Chondrocyte (in vitro differentiated cells): ENCODE results near the gene HDGF. TPM values are rescaled to one million over a fixed set of nuclear protein-coding genes. Genes with fewer than 3 reads are reported as not detected.

Experiments
- DNase-seq: peaks from one replicate; pipeline ENCODE4 v3.0.0; 2021; ENCODE audit warnings: mixed read lengths, low spot score
- H3K27ac Mint-ChIP-seq: one replicate; pipeline ENCODE4 v1.8.0; 2021; ENCODE audit warnings: mild to moderate bottlenecking, moderate library complexity, mixed read lengths; ENCODE audit not compliant: unreplicated experiment
- H3K27me3 Mint-ChIP-seq: 2 replicates; pipeline ENCODE4 v1.8.0; 2021; ENCODE audit warnings: low read depth, mixed read lengths
- H3K36me3 Mint-ChIP-seq: 2 replicates; pipeline ENCODE4 v1.8.0; 2021; ENCODE audit warnings: low read depth, mixed read lengths
- H3K4me1 Mint-ChIP-seq: 2 replicates; pipeline ENCODE4 v1.8.0; 2021; ENCODE audit warnings: low read depth, mild to moderate bottlenecking, mixed read lengths
- H3K4me3 Mint-ChIP-seq: one replicate; pipeline ENCODE4 v1.8.0; 2021; ENCODE audit warnings: mild to moderate bottlenecking, moderate library complexity, mixed read lengths; ENCODE audit not compliant: unreplicated experiment
- H3K9me3 Mint-ChIP-seq: 2 replicates; pipeline ENCODE4 v1.8.0; 2021; ENCODE audit warnings: low read depth, mixed read lengths
- CTCF ChIP-seq: fragments of 200-600 bp; sonication (generic); IDR thresholded peaks from 2 replicates; pipeline ENCODE4 v1.5.0; 2021; ENCODE audit warnings: antibody characterized with exemption, mild to moderate bottlenecking, moderate library complexity
- total RNA-seq: library from RNA; stranded (reverse); gene quantifications from 3 replicates; pipeline ENCODE4 v1.2.1, GENCODE V29; 2021

HDGF gene
- total RNA-seq, 1 donor from 2014 or later = 136 TPM

- H3K36me3 Mint-ChIP-seq = peaks cover 32% of the 10 kb centered on the region
- DNase-seq = no peak
- peaks cover 3% of the 10 kb centered on the region for H3K4me1 Mint-ChIP-seq
- no peak overlapping the region for H3K27ac Mint-ChIP-seq
- H3K27me3 Mint-ChIP-seq = no peaks in the 10 kb centered on the region
- TF ChIP-seq CTCF = no peak
- no peak overlapping the region for H3K4me3 Mint-ChIP-seq
- H3K9me3 Mint-ChIP-seq = no peaks in the 10 kb centered on the region
Observed at GRCh38 chr1:156794506-156795373, 43.3 kb upstream of the HDGF start.

GRCh38 chr1:156789621-156790318, 38.3 kb upstream of the HDGF start:
- DNase-seq = no peak
- H3K9me3 Mint-ChIP-seq = no peaks in the 10 kb centered on the region
- H3K27ac Mint-ChIP-seq = no peak overlapping the region
- H3K4me3 Mint-ChIP-seq = no peak overlapping the region
- peaks cover 29% of the 10 kb centered on the region for H3K36me3 Mint-ChIP-seq
- no peaks in the 10 kb centered on the region for H3K27me3 Mint-ChIP-seq
- no peak for TF ChIP-seq CTCF
- H3K4me1 Mint-ChIP-seq = no peaks in the 10 kb centered on the region

GRCh38 chr1:156788136-156788535, 36.7 kb upstream of the HDGF start:
- Mint-ChIP-seq H3K36me3 (peaks cover 22% of the 10 kb centered on the region), H3K4me3 (no peak overlapping the region), H3K27me3 (no peaks in the 10 kb centered on the region), H3K9me3 (no peaks in the 10 kb centered on the region), H3K4me1 (no peaks in the 10 kb centered on the region), H3K27ac (no peak overlapping the region)
- DNase-seq = no peak
- TF ChIP-seq CTCF = no peak

- H3K9me3 Mint-ChIP-seq = no peaks in the 10 kb centered on the region
- peaks cover 3% of the 10 kb centered on the region for H3K4me1 Mint-ChIP-seq
- DNase-seq = no peak
- peaks cover 23% of the 10 kb centered on the region for H3K36me3 Mint-ChIP-seq
- no peak for TF ChIP-seq CTCF
- no peaks in the 10 kb centered on the region for H3K27me3 Mint-ChIP-seq
- no peak overlapping the region for H3K27ac Mint-ChIP-seq
- no peak overlapping the region for H3K4me3 Mint-ChIP-seq
Observed at GRCh38 chr1:156786640-156787039, 35.2 kb upstream of the HDGF start.

GRCh38 chr1:156785458-156785857, 34.0 kb upstream of the HDGF start:
- no peak overlapping the region for H3K4me3 Mint-ChIP-seq
- peaks cover 23% of the 10 kb centered on the region for H3K36me3 Mint-ChIP-seq
- H3K4me1 Mint-ChIP-seq = peaks cover 11% of the 10 kb centered on the region

More at GRCh38 chr1:156785458-156785857, 34.0 kb upstream of the HDGF start:
- DNase-seq = no peak
- Mint-ChIP-seq H3K27ac (no peak overlapping the region), H3K27me3 (no peaks in the 10 kb centered on the region), H3K9me3 (no peaks in the 10 kb centered on the region)
- TF ChIP-seq CTCF = no peak
